ENCODE measurements around the gene C2orf68.

DNA sequence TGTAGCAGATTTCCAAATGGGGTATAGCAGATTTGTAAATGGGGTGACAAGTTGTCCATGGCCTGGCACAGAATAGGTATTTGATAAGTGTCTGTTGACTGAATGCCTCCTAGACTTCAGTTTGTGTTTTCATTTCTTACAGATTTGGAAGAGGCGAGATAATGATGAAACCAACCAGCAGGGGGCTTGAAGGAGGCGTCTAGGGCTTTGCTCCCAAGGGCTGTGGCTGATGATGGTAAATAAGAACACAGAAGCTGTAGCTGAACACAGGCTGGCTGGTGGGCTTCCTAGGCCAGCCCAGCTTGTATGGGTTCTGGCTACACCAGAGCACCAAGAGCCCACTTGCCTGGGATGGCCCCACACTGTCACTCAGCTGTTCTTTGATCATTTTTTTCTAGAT lies 36.8 kb upstream of the C2orf68 start:
- TF ChIP-seq POLR2AphosphoS5 (IDR thresholded peaks at IDR 0.05) (no peak), CTCF (IDR thresholded peaks at IDR 0.05) (peak in 1 of 3 experiments; percentile 32), POLR2A (IDR thresholded peaks at IDR 0.05; ENCODE audit: low read depth) (no peak)
